HG02870 (cell line): ENCODE data around the gene MALAT1.

Experiments used
- ATAC-seq: cut with Tn5 transposase; IDR thresholded peaks from one replicate; pipeline ENCODE4 v1.9.1; 2021; ENCODE audit warnings: mild to moderate bottlenecking, moderate library complexity; ENCODE audit not compliant: unreplicated experiment

MALAT1 gene

GRCh38 chr11:65537620-65538231, 38.9 kb downstream of the MALAT1 start:
- no peak for ATAC-seq

GRCh38 chr11:65538232-65538914, 39.5 kb downstream of the MALAT1 start:
- ATAC-seq = no peak

- ATAC-seq = no peak
These were observed 40.3 kb downstream of the MALAT1 start for GRCh38 chr11:65538915-65539743.

DNA sequence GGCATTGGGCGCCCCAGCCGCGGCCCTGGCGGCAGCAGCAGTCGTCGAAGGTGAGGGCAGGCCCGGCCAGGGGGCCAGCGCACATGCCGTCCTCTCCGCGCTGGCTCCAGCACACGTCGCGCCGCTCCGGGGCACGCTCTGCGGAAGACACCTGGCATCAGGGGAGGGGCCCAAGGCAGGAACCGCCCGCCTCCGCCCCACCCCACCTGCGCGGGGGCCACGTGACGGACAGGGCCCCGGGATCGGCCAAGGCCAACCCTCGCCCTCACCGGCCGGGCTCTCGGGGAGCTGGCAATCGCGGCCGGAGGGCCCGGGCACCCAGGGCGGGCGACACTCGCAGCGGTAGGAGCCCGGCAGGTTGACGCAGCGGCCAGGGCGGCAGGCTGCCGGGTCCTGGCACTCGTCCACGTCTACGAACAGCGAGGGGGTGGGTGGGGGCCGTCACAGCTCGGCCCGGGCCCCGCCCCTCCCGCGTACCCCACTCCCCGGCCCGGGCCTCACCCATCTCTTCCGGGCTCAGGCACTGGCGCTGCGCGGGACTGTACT, 41.0 kb downstream of the MALAT1 start:
- no peak for ATAC-seq

DNA sequence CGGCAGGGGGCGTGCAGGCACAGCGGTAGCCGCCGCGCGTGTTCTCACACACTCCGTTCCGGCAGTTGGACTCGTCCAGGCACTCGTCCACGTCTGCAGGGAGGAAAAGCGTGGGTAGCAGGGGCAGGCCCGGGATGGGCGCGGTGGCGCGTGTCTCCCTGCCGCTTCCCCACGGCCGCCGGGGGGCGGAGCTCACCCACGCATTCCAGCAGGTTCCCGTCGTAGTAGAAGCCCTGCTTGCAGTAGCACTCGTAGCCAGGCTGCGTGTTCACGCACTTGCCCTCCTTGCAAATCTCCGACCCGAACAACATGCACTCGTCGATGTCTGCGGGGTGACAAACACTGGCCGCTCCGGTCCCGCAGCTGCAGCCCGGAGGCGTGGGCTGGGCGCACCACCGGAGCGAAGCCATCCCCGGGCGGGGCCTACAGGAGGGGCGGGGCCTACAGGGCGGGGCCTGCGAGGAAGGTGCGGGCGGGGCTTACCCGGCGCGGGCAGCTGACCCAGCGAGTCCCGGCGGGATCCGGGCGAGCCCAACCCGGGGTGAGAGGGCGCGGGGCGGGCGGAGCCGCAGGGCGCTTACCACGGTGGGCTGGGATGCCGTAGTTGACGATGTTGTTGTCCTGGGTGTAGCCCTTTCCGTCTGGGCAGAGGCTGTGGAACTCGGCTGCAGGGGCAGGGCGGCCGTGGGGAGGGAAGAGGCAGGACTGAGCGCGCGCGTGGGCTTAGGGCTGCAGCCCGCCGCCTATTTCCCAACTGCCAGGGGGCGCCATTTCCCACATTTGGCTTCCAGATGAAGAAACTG, 41.6 kb downstream of the MALAT1 start:
- ATAC-seq = peak; percentile 61

DNA sequence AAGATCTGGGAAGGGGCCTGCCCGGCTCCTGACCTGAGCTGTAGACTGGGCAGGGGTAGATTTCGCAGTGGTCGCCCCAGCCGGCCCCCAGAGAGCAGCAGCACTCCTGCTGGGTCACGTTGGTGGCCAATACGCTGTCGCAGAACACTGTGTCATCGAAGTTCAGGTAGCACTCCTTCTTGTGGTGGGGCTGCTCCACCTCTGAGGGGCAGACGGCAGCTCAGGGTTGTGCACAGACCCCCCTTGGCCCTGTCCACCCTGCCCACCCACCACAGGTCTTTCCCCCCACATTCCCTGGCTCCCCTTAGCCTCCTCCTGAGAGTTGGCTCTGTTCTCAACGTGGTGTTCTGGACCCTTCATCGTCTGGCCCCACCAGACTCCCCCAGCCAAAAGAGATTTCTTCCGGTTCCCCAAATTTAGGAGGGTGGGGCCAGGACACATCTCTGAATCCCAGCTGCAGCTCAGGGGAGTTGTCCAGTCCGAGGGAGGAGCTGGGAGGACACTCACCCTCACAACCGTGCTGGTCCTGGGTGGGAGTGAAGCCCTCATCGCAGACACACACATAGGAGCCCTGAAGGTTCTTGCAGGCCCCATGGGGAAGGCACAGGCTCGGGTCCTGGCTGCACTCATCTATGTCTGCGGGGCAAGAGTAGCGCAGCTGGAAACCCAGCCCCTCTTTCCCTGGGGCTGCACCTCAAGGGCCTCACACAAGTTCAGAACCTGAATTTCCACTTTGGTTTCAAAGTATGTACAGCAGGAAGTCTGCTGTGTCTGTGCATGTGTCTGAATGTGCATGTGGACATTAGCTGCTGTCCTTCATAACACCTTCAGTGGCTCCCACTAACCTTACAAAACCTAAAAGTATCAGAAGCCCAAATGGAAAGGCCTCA, 42.5 kb downstream of the MALAT1 start:
- ATAC-seq = no peak

GRCh38 chr11:65542738-65543390, 44.0 kb downstream of the MALAT1 start:
- ATAC-seq = no peak

GRCh38 chr11:65545853-65546216, 47.0 kb downstream of the MALAT1 start:
- no peak for ATAC-seq

DNA sequence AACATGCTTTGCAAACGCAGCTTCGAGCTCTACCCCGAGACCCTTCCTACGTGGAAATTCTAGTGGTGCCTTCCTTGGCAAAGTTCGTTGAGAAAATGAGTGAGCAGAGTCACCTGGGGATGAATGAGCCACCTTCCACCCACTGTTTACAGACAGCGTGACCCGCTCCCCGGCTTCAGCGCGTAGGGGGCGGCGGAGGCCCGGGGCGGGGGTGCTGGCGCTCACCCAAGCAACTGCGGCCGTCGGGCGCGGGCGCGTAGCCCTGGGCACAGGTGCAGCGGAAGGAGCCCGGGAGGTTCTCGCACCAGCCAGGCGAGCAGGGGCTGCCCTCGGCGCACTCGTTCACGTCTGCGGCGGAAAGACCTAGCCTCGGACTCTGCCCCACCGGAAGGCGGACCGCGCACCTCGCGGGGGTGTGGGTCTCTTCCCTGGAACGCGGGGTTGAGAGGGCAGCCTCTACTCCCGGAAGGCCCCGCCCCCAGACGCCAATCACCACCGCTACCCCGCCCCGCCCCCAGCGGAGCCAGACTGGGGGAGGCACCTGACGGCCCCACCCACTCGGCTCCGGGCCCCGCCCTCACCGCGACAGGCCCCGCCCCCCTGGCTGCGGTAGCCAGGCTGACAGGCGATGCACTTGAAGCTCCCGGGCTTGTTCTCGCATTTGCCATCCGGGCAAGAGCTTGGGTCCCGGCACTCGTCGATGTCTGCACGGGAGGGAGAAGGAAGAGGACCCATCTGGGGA, 47.5 kb downstream of the MALAT1 start:
- peak; percentile 70 for ATAC-seq

GRCh38 chr11:65547446-65548125, 48.7 kb downstream of the MALAT1 start:
- no peak for ATAC-seq

GRCh38 chr11:65548395-65548794, 49.5 kb downstream of the MALAT1 start:
- no peak for ATAC-seq

DNA sequence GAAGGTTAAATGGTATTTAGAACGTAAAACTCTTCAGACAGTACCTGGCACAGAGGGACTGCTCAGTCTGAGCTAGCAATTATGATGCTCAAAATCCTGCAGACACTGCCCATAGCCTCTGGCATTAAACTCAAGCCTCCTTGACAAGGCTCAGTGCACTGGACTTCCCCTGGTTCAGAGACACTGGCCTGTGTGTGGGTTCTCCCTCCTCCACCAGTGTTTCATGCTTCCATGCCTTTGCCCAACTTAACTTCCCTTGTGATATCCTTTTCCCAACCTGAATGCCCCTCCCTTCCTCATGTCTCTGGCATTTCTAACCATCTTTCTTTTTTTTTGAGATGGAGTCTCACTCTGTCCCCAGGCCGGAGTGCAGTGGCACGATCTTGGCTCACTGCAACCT, 50.3 kb downstream of the MALAT1 start:
- ATAC-seq = no peak

DNA sequence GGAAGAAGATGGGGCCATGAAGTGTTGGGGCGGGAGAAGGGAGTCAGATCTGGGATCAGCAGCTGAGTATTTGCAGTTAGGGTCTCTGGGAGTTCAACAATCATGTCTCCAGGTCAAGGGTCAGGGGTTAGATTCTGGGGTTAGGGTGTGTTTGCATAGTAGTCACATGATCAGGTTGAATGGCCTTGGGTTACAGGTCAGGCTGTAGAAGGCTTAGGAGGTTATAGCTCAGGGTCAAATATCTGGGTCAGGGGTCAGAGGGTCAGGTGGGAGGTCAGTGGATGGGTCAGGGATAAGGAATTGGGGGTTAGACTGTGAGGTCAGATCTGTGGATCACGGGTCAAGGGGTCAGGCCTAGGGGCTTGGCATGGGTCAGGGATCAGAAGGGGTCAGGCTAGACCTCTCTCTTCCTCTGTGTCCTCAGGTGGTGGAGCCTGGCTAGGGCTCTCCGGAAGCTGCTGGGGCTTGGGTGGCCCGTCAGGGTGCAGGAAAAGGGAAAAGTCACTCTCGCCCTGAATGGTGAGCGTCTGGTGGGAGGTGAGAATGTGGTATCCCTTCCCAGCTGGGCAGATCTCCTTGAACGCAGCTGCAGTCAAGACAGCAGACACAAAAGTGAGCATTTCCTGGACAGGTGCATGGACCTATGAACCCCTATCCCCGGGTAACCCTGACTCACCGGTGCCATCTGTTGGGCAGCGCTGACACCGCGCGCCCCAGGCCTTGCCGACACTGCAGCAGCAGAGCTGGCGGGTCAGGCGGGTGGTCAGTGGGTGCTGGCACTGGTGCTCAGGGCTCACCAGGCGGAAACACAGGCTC, 52.9 kb downstream of the MALAT1 start:
- no peak for ATAC-seq

- ATAC-seq = no peak
These were observed 53.6 kb downstream of the MALAT1 start for GRCh38 chr11:65552388-65552951.

DNA sequence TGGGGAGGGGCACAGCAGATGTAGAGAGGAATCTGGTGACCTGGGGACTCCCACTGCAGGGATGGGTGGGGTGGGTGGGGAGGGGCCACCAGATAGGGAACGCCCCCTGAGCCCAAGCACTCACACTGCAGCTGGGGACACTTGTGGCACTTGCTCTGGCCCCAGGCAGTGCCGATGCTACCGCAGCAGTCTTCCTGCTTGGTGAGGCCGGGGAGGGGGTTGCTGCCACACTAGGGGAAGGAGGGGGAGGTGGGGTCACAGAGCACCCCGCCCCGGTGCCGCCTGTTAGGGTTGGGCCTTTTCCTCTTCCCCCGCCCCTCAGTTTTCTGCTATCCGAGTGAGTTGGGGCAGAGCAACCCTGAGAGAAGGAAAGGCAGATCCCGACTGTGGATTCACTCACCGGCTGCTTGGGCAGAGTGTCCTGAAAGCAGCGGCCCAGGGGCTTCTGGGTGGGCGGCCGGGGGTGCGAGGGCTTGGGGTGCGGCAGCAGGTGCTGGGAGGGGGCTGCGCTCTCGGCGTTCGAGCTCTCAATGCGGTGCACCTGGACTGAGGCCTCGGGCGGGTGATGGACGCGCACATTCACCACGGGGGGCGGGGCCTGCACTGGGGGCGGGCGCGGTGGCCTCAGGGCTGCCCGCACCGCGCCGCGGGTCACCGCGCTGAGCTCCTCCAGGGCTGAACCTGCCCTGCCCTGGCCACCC, 54.6 kb downstream of the MALAT1 start:
- ATAC-seq = no peak

- ATAC-seq = no peak
These were observed 55.4 kb downstream of the MALAT1 start for GRCh38 chr11:65554057-65554818.
